ENCODE measurements around the gene HBZ. TPM values are rescaled to one million over a fixed set of nuclear protein-coding genes. Genes with fewer than 3 reads are reported as not detected.
"Not testable (repeated sequence)": the region's sequence is repeated elsewhere in the genome, so short reads cannot be mapped to it uniquely, and the experiment has no call there.

Gene HBZ
- total RNA-seq, 1 donor from 2014 or later, result not detected

- no peaks in the 10 kb centered on the region for H3K9me3 Mint-ChIP-seq (ENCODE audit: unreplicated experiment)
- no peak overlapping the region for H3K27ac Mint-ChIP-seq (ENCODE audit: unreplicated experiment)
- TF ChIP-seq, protein P1, sequence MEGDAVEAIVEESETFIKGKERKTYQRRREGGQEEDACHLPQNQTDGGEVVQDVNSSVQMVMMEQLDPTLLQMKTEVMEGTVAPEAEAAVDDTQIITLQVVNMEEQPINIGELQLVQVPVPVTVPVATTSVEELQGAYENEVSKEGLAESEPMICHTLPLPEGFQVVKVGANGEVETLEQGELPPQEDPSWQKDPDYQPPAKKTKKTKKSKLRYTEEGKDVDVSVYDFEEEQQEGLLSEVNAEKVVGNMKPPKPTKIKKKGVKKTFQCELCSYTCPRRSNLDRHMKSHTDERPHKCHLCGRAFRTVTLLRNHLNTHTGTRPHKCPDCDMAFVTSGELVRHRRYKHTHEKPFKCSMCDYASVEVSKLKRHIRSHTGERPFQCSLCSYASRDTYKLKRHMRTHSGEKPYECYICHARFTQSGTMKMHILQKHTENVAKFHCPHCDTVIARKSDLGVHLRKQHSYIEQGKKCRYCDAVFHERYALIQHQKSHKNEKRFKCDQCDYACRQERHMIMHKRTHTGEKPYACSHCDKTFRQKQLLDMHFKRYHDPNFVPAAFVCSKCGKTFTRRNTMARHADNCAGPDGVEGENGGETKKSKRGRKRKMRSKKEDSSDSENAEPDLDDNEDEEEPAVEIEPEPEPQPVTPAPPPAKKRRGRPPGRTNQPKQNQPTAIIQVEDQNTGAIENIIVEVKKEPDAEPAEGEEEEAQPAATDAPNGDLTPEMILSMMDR (IDR thresholded peaks at IDR 0.05), result no peak
- DNase-seq (ENCODE audit: extremely low spot score, unreplicated experiment), result no peak
- no peaks in the 10 kb centered on the region for H3K36me3 Mint-ChIP-seq (ENCODE audit: unreplicated experiment)
- H3K27me3 Mint-ChIP-seq (ENCODE audit: unreplicated experiment), result peaks cover 39% of the 10 kb centered on the region
- peaks cover 12% of the 10 kb centered on the region for H3K4me1 Mint-ChIP-seq (ENCODE audit: unreplicated experiment)
- H3K4me3 Mint-ChIP-seq (ENCODE audit: unreplicated experiment), result no peak overlapping the region
These were observed 16.0 kb downstream of the HBZ start for GRCh38 chr16:168424-168823.

GRCh38 chr16:169014-169413, 16.6 kb downstream of the HBZ start:
- Mint-ChIP-seq H3K36me3 (ENCODE audit: unreplicated experiment) (no peaks in the 10 kb centered on the region), H3K4me1 (ENCODE audit: unreplicated experiment) (peaks cover 12% of the 10 kb centered on the region), H3K4me3 (ENCODE audit: unreplicated experiment) (no peak overlapping the region), H3K9me3 (ENCODE audit: unreplicated experiment) (no peaks in the 10 kb centered on the region), H3K27ac (ENCODE audit: unreplicated experiment) (no peak overlapping the region), H3K27me3 (ENCODE audit: unreplicated experiment) (peaks cover 41% of the 10 kb centered on the region)
- no peak for DNase-seq (ENCODE audit: extremely low spot score, unreplicated experiment)
- TF ChIP-seq, protein P1 (IDR thresholded peaks at IDR 0.05), result no peak

DNA sequence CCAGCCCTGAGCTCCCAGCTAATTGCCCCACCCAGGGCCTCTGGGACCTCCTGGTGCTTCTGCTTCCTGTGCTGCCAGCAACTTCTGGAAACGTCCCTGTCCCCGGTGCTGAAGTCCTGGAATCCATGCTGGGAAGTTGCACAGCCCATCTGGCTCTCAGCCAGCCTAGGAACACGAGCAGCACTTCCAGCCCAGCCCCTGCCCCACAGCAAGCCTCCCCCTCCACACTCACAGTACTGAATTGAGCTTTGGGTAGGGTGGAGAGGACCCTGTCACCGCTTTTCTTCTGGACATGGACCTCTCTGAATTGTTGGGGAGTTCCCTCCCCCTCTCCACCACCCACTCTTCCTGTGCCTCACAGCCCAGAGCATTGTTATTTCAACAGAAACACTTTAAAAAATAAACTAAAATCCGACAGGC, 17.7 kb downstream of the HBZ start:
- not testable (repeated sequence) for H3K4me3 Mint-ChIP-seq (ENCODE audit: unreplicated experiment); H3K36me3 Mint-ChIP-seq (ENCODE audit: unreplicated experiment); DNase-seq (ENCODE audit: extremely low spot score, unreplicated experiment)

DNA sequence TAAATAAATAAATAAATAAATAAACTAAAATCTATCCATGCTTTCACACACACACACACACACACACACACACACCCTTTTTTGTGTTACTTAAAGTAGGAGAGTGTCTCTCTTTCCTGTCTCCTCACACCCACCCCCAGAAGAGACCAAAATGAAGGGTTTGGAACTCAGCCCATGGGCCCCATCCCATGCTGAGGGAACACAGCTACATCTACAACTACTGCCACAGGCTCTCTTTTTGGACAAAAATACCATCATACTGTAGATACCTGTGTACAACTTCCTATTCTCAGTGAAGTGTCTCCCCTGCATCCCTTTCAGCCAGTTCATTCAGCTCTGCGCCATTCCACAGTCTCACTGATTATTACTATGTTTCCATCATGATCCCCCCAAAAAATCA, 18.3 kb downstream of the HBZ start:
- Mint-ChIP-seq H3K36me3 (ENCODE audit: unreplicated experiment) (no peaks in the 10 kb centered on the region), H3K27ac (ENCODE audit: unreplicated experiment) (no peak overlapping the region), H3K4me3 (ENCODE audit: unreplicated experiment) (no peak overlapping the region), H3K4me1 (ENCODE audit: unreplicated experiment) (peaks cover 12% of the 10 kb centered on the region), H3K9me3 (ENCODE audit: unreplicated experiment) (no peaks in the 10 kb centered on the region), H3K27me3 (ENCODE audit: unreplicated experiment) (peaks cover 55% of the 10 kb centered on the region)
- TF ChIP-seq, protein P1 (IDR thresholded peaks at IDR 0.05), result no peak
- no peak for DNase-seq (ENCODE audit: extremely low spot score, unreplicated experiment)

More for the DNA sequence above, 17.7 kb downstream of the HBZ start:
- not testable (repeated sequence) for H3K9me3 Mint-ChIP-seq (ENCODE audit: unreplicated experiment); H3K27ac Mint-ChIP-seq (ENCODE audit: unreplicated experiment)
- Mint-ChIP-seq H3K27me3 (ENCODE audit: unreplicated experiment) (peaks cover 49% of the 10 kb centered on the region), H3K4me1 (ENCODE audit: unreplicated experiment) (peaks cover 16% of the 10 kb centered on the region)

- H3K4me1 Mint-ChIP-seq (ENCODE audit: unreplicated experiment), result peaks cover 15% of the 10 kb centered on the region
- H3K27me3 Mint-ChIP-seq (ENCODE audit: unreplicated experiment), result peaks cover 49% of the 10 kb centered on the region
- H3K4me3 Mint-ChIP-seq (ENCODE audit: unreplicated experiment); H3K36me3 Mint-ChIP-seq (ENCODE audit: unreplicated experiment); H3K9me3 Mint-ChIP-seq (ENCODE audit: unreplicated experiment); H3K27ac Mint-ChIP-seq (ENCODE audit: unreplicated experiment); DNase-seq (ENCODE audit: extremely low spot score, unreplicated experiment): not testable (repeated sequence)
These were observed 20.0 kb downstream of the HBZ start, which contains the start of gene HBA2 for GRCh38 chr16:172374-172941. HBA2 (plus strand) TSS chr16:172876; CDS start chr16:172913, 37 bp downstream.

DNA sequence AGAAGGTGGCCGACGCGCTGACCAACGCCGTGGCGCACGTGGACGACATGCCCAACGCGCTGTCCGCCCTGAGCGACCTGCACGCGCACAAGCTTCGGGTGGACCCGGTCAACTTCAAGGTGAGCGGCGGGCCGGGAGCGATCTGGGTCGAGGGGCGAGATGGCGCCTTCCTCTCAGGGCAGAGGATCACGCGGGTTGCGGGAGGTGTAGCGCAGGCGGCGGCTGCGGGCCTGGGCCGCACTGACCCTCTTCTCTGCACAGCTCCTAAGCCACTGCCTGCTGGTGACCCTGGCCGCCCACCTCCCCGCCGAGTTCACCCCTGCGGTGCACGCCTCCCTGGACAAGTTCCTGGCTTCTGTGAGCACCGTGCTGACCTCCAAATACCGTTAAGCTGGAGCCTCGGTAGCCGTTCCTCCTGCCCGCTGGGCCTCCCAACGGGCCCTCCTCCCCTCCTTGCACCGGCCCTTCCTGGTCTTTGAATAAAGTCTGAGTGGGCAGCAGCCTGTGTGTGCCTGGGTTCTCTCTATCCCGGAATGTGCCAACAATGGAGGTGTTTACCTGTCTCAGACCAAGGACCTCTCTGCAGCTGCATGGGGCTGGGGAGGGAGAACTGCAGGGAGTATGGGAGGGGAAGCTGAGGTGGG, 20.9 kb downstream of the HBZ start:
- H3K4me3 Mint-ChIP-seq (ENCODE audit: unreplicated experiment); DNase-seq (ENCODE audit: extremely low spot score, unreplicated experiment): not testable (repeated sequence)
- peaks cover 50% of the 10 kb centered on the region for H3K27me3 Mint-ChIP-seq (ENCODE audit: unreplicated experiment)

GRCh38 chr16:173928-174769, 21.7 kb downstream of the HBZ start:
- Mint-ChIP-seq H3K27me3 (ENCODE audit: unreplicated experiment) (peaks cover 48% of the 10 kb centered on the region), H3K4me1 (ENCODE audit: unreplicated experiment) (peaks cover 18% of the 10 kb centered on the region)
- DNase-seq (ENCODE audit: extremely low spot score, unreplicated experiment); H3K4me3 Mint-ChIP-seq (ENCODE audit: unreplicated experiment); H3K27ac Mint-ChIP-seq (ENCODE audit: unreplicated experiment); H3K36me3 Mint-ChIP-seq (ENCODE audit: unreplicated experiment); H3K9me3 Mint-ChIP-seq (ENCODE audit: unreplicated experiment): not testable (repeated sequence)

More for the DNA sequence above, 20.9 kb downstream of the HBZ start:
- peaks cover 18% of the 10 kb centered on the region for H3K4me1 Mint-ChIP-seq (ENCODE audit: unreplicated experiment)
- H3K9me3 Mint-ChIP-seq (ENCODE audit: unreplicated experiment); H3K36me3 Mint-ChIP-seq (ENCODE audit: unreplicated experiment); H3K27ac Mint-ChIP-seq (ENCODE audit: unreplicated experiment): not testable (repeated sequence)
